KOPT-K1 (cell line): Measurements from ENCODE around the gene NBPF8.
"Not testable (repeated sequence)": the region's sequence is repeated elsewhere in the genome, so short reads cannot be mapped to it uniquely, and the experiment has no call there.

Source experiments
- H3K27ac ChIP-seq: fragments of 200-600 bp; sonication (generic); 2 replicates; pipeline ENCODE4 v1.5.1; 2016; ENCODE audit warnings: antibody characterized with exemption, mild to moderate bottlenecking, low read depth, low read length; ENCODE audit not compliant: poor library complexity, severe bottlenecking
- H3K36me3 ChIP-seq: fragments of 200-600 bp; sonication (generic); 2 replicates; pipeline ENCODE4 v1.5.1; 2017; ENCODE audit warnings: antibody characterized with exemption, mild to moderate bottlenecking, low read length, moderate library complexity; ENCODE audit not compliant: insufficient read depth
- H3K9me3 ChIP-seq: fragments of 200-600 bp; sonication (generic); 2 replicates; pipeline ENCODE4 v1.5.1; 2017; ENCODE audit warnings: antibody characterized with exemption, low read length, mild to moderate bottlenecking; ENCODE audit not compliant: insufficient read depth, poor library complexity, severe bottlenecking

The NBPF8 gene

GRCh38 chr1:120414911-120415480 is at the start of gene NBPF8:
TSS of gene NBPF8 (plus strand) at chr1:120415035. CDS start at chr1:120436523, 21,488 bp downstream.
- H3K9me3 ChIP-seq, H3K36me3 ChIP-seq: not testable (repeated sequence)
- H3K27ac ChIP-seq, result peak within 1 kb of the TSS; percentile 43

- not testable (repeated sequence) for H3K27ac ChIP-seq
These were observed 47.1 kb upstream of the NBPF8 start for GRCh38 chr1:120367709-120368108.

GRCh38 chr1:120386651-120387050 is 28.2 kb upstream of the NBPF8 start:
- not testable (repeated sequence) for H3K36me3 ChIP-seq, H3K9me3 ChIP-seq, H3K27ac ChIP-seq

More at GRCh38 chr1:120367709-120368108, 47.1 kb upstream of the NBPF8 start:
- not testable (repeated sequence) for H3K9me3 ChIP-seq, H3K36me3 ChIP-seq

GRCh38 chr1:120388597-120389126 is 26.2 kb upstream of the NBPF8 start:
- H3K9me3 ChIP-seq, H3K36me3 ChIP-seq, H3K27ac ChIP-seq: not testable (repeated sequence)

GRCh38 chr1:120391365-120391764 is 23.5 kb upstream of the NBPF8 start:
- not testable (repeated sequence) for H3K27ac ChIP-seq, H3K9me3 ChIP-seq, H3K36me3 ChIP-seq

GRCh38 chr1:120393316-120394232 is 21.3 kb upstream of the NBPF8 start:
- H3K27ac ChIP-seq, H3K36me3 ChIP-seq, H3K9me3 ChIP-seq: not testable (repeated sequence)

- not testable (repeated sequence) for H3K36me3 ChIP-seq, H3K9me3 ChIP-seq
- H3K27ac ChIP-seq, result peak overlapping the region; percentile 48
These were observed 9.5 kb upstream of the NBPF8 start for GRCh38 chr1:120405348-120405747.

- H3K9me3 ChIP-seq, H3K36me3 ChIP-seq: not testable (repeated sequence)
- H3K27ac ChIP-seq, result peak overlapping the region; percentile 43
These were observed 384 bp upstream of the NBPF8 start for GRCh38 chr1:120414451-120414850.

GRCh38 chr1:120415492-120415961 is 692 bp downstream of the NBPF8 start:
- not testable (repeated sequence) for H3K36me3 ChIP-seq, H3K9me3 ChIP-seq
- peak overlapping the region; percentile 43 for H3K27ac ChIP-seq

GRCh38 chr1:120425063-120425462 is 10.2 kb downstream of the NBPF8 start:
- H3K9me3 ChIP-seq, H3K27ac ChIP-seq, H3K36me3 ChIP-seq: not testable (repeated sequence)

GRCh38 chr1:120431626-120432025 is 16.8 kb downstream of the NBPF8 start:
- not testable (repeated sequence) for H3K27ac ChIP-seq, H3K9me3 ChIP-seq, H3K36me3 ChIP-seq

GRCh38 chr1:120433831-120434230 is 19.0 kb downstream of the NBPF8 start:
- H3K27ac ChIP-seq, H3K9me3 ChIP-seq, H3K36me3 ChIP-seq: not testable (repeated sequence)

GRCh38 chr1:120449124-120449523 is 34.3 kb downstream of the NBPF8 start:
- not testable (repeated sequence) for H3K36me3 ChIP-seq, H3K9me3 ChIP-seq, H3K27ac ChIP-seq
